SU-DHL-6 (cell line): Measurements from ENCODE around the gene ABCA4.

Experiments used
- EZH2phosphoT487 ChIP-seq: fragments of 200-600 bp; sonication (generic), shearing (Covaris generic); conservative IDR thresholded peaks from 2 replicates; pipeline ENCODE4 v1.6.1; 2018; ENCODE audit warnings: mild to moderate bottlenecking, antibody characterized with exemption, low read length, moderate library complexity, mixed read lengths
- TF ChIP-seq, protein P1 (sequence below): fragments of 200-600 bp; sonication (generic); IDR thresholded peaks from one replicate; pipeline ENCODE4 v1.5.1; 2017; ENCODE audit warnings: antibody characterized with exemption, mild to moderate bottlenecking, low read length, moderate library complexity; ENCODE audit not compliant: insufficient read depth, poor library complexity, severe bottlenecking

DNA sequence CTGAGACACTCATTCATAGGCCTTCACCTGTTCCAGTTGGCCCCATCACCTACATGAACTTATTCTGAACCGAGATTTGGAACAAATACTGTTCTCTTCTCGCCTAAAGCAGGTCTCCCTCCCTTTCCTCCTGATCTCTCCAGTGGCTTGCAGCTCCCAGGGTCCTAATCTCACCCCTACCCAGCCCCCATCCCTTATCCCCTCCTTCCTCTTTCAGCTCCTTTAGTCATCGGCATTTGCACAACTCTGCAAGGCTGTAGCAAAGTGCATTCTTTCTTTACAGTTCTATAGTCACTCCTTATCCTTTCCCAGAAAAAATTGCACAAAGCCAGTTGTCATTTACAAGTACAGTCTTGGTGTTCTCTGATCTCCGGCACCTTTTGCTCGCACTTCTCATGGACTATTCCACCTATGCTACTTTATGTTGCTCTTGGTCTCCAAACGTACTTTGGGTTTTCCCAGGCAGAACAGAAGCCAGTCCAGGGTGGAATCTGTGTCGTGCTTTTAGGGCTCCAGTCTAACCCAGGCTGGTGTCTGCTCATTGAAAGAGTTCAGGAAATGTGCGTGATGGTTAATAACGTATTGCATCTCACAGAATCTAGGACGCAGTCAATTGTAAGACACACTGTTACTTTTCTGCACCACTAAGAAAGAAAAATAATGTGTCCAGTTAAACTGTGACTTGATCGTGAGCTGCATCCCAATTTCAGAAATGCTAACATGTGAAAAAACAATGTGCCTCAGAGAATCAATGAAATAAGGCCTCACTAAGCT, 965 bp downstream of the ABCA4 start:
- TF ChIP-seq, protein P1, sequence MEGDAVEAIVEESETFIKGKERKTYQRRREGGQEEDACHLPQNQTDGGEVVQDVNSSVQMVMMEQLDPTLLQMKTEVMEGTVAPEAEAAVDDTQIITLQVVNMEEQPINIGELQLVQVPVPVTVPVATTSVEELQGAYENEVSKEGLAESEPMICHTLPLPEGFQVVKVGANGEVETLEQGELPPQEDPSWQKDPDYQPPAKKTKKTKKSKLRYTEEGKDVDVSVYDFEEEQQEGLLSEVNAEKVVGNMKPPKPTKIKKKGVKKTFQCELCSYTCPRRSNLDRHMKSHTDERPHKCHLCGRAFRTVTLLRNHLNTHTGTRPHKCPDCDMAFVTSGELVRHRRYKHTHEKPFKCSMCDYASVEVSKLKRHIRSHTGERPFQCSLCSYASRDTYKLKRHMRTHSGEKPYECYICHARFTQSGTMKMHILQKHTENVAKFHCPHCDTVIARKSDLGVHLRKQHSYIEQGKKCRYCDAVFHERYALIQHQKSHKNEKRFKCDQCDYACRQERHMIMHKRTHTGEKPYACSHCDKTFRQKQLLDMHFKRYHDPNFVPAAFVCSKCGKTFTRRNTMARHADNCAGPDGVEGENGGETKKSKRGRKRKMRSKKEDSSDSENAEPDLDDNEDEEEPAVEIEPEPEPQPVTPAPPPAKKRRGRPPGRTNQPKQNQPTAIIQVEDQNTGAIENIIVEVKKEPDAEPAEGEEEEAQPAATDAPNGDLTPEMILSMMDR = no peak
- TF ChIP-seq EZH2phosphoT487 = no peak
